ENCODE results near the gene JAKMIP1.
A peak's percentile ranks its signal among the peaks of the same experiment; 100 is the strongest.

Gene JAKMIP1

GRCh38 chr4:6200011-6200921, at the start of gene JAKMIP1:
JAKMIP1 (minus strand) TSS chr4:6200549; CDS start chr4:6112850, 87,699 bp downstream.
- DNase-seq: peak; percentile 79 to 82

GRCh38 chr4:6248394-6248793, 48.0 kb upstream of the JAKMIP1 start:
- DNase-seq: no peak

- DNase-seq: no peak
These were observed 45.9 kb upstream of the JAKMIP1 start for GRCh38 chr4:6246170-6246634.

- DNase-seq: no peak
These were observed 45.2 kb upstream of the JAKMIP1 start for GRCh38 chr4:6245246-6246169.

GRCh38 chr4:6242271-6243029, 42.1 kb upstream of the JAKMIP1 start:
- DNase-seq: no peak

- no peak for DNase-seq
These were observed 40.9 kb upstream of the JAKMIP1 start for GRCh38 chr4:6241062-6241845.

- DNase-seq: no peak
These were observed 39.6 kb upstream of the JAKMIP1 start for GRCh38 chr4:6239968-6240367.

GRCh38 chr4:6239486-6239885, 39.1 kb upstream of the JAKMIP1 start:
- DNase-seq: no peak

GRCh38 chr4:6236816-6237390, 36.6 kb upstream of the JAKMIP1 start:
- DNase-seq: no peak

- DNase-seq: no peak
These were observed 35.7 kb upstream of the JAKMIP1 start for GRCh38 chr4:6235901-6236640.

GRCh38 chr4:6235012-6235411, 34.7 kb upstream of the JAKMIP1 start:
- no peak for DNase-seq

GRCh38 chr4:6233929-6234328, 33.6 kb upstream of the JAKMIP1 start:
- no peak for DNase-seq

- no peak for DNase-seq
These were observed 32.8 kb upstream of the JAKMIP1 start for GRCh38 chr4:6232836-6233785.

- no peak for DNase-seq
These were observed 31.4 kb upstream of the JAKMIP1 start for GRCh38 chr4:6231663-6232165.

GRCh38 chr4:6230827-6231662, 30.7 kb upstream of the JAKMIP1 start:
- DNase-seq: no peak

- DNase-seq: no peak
These were observed 30.1 kb upstream of the JAKMIP1 start for GRCh38 chr4:6230502-6230785.

- no peak for DNase-seq
These were observed 29.5 kb upstream of the JAKMIP1 start for GRCh38 chr4:6229671-6230501.

GRCh38 chr4:6229095-6229494, 28.7 kb upstream of the JAKMIP1 start:
- DNase-seq: no peak
